Measurements from ENCODE around the gene CCL11.

- TF ChIP-seq CTCF (IDR thresholded peaks at IDR 0.05) (no peak), POLR2A (IDR thresholded peaks at IDR 0.05; ENCODE audit: low read length) (no peak), CEBPB (IDR thresholded peaks at IDR 0.05) (no peak), RFX5 (IDR thresholded peaks at IDR 0.05) (no peak), PBX3 (IDR thresholded peaks at IDR 0.05) (no peak), USF2 (IDR thresholded peaks at IDR 0.05) (no peak), KDM5A (IDR thresholded peaks at IDR 0.05) (no peak), GATA3 (IDR thresholded peaks at IDR 0.05; ENCODE audit: borderline replicate concordance) (no peak)
Observed at GRCh38 chr17:34300652-34301370, 15.3 kb downstream of the CCL11 start.

Data from A549 (cell line).